HCEC 1CT (cell line): ENCODE results near the gene UMPS.
"Not testable (repeated sequence)": the region's sequence is repeated elsewhere in the genome, so short reads cannot be mapped to it uniquely, and the experiment has no call there.

Source experiments
- DNase-seq: peaks from one replicate; pipeline ENCODE4 v3.0.0-alpha.2; 2017

Gene UMPS

GRCh38 chr3:124730129-124730940 lies at the start of gene UMPS:
Gene UMPS, plus strand, starts transcription at chr3:124730452. Its CDS starts 20 bp downstream, at chr3:124730472.
- DNase-seq, result peak; percentile 77

GRCh38 chr3:124680521-124680920 lies 49.7 kb upstream of the UMPS start:
- DNase-seq, result no peak

- no peak for DNase-seq
These were observed 48.0 kb upstream of the UMPS start for GRCh38 chr3:124682263-124682662.

- no peak for DNase-seq
These were observed 45.8 kb upstream of the UMPS start for GRCh38 chr3:124684459-124684858.

GRCh38 chr3:124685067-124685466 lies 45.2 kb upstream of the UMPS start:
- DNase-seq, result no peak

- no peak for DNase-seq
These were observed 44.8 kb upstream of the UMPS start for GRCh38 chr3:124685481-124685880.

- no peak for DNase-seq
These were observed 44.1 kb upstream of the UMPS start for GRCh38 chr3:124686028-124686670.

GRCh38 chr3:124688581-124689454 lies 41.4 kb upstream of the UMPS start:
- DNase-seq, result peak; percentile 68

- DNase-seq, result no peak
These were observed 38.7 kb upstream of the UMPS start for GRCh38 chr3:124691599-124691998.

- no peak for DNase-seq
These were observed 35.8 kb upstream of the UMPS start for GRCh38 chr3:124694486-124694885.

- DNase-seq, result no peak
These were observed 34.9 kb upstream of the UMPS start for GRCh38 chr3:124695369-124695768.

- DNase-seq, result no peak
These were observed 34.2 kb upstream of the UMPS start for GRCh38 chr3:124696006-124696405.

GRCh38 chr3:124697302-124697701 lies 33.0 kb upstream of the UMPS start:
- DNase-seq, result no peak

GRCh38 chr3:124698030-124698770 lies 32.1 kb upstream of the UMPS start:
- DNase-seq, result no peak

- DNase-seq, result no peak
These were observed 31.2 kb upstream of the UMPS start for GRCh38 chr3:124699051-124699450.

- no peak for DNase-seq
These were observed 30.4 kb upstream of the UMPS start for GRCh38 chr3:124699686-124700396.

- peak; percentile 17 for DNase-seq
These were observed 29.2 kb upstream of the UMPS start for GRCh38 chr3:124700880-124701684.

- peak; percentile 78 for DNase-seq
These were observed 28.6 kb upstream of the UMPS start for GRCh38 chr3:124701687-124702086.

- DNase-seq, result no peak
These were observed 27.3 kb upstream of the UMPS start for GRCh38 chr3:124702950-124703349.

- DNase-seq, result no peak
These were observed 24.7 kb upstream of the UMPS start for GRCh38 chr3:124705552-124705951.

- DNase-seq, result not testable (repeated sequence)
These were observed 23.0 kb upstream of the UMPS start for GRCh38 chr3:124707223-124707622.
